GM12872 (cell line): ENCODE results near the gene PPP1R14C.

ENCODE experiments used
- CTCF ChIP-seq: IDR thresholded peaks from 3 replicates; pipeline ENCODE4 v1.5.1; 2011; ENCODE audit warnings: low read depth, mild to moderate bottlenecking, low read length, moderate library complexity; ENCODE audit not compliant: insufficient read depth

Gene PPP1R14C

GRCh38 chr6:150176152-150176551, 33.3 kb downstream of the PPP1R14C start:
- no peak for TF ChIP-seq CTCF

- no peak for TF ChIP-seq CTCF
Measured at GRCh38 chr6:150176659-150177058, 33.8 kb downstream of the PPP1R14C start.

- no peak for TF ChIP-seq CTCF
Measured at GRCh38 chr6:150177259-150177951, 34.6 kb downstream of the PPP1R14C start.

GRCh38 chr6:150177952-150178520, 35.2 kb downstream of the PPP1R14C start:
- no peak for TF ChIP-seq CTCF

GRCh38 chr6:150179030-150179429, 36.2 kb downstream of the PPP1R14C start:
- TF ChIP-seq CTCF = no peak

GRCh38 chr6:150180517-150180916, 37.7 kb downstream of the PPP1R14C start:
- no peak for TF ChIP-seq CTCF

GRCh38 chr6:150182460-150183078, 39.7 kb downstream of the PPP1R14C start:
- no peak for TF ChIP-seq CTCF
